Measurements from ENCODE around the gene SLC12A8.
A peak's percentile ranks its signal among the peaks of the same experiment; 100 is the strongest.

SLC12A8 gene

DNA sequence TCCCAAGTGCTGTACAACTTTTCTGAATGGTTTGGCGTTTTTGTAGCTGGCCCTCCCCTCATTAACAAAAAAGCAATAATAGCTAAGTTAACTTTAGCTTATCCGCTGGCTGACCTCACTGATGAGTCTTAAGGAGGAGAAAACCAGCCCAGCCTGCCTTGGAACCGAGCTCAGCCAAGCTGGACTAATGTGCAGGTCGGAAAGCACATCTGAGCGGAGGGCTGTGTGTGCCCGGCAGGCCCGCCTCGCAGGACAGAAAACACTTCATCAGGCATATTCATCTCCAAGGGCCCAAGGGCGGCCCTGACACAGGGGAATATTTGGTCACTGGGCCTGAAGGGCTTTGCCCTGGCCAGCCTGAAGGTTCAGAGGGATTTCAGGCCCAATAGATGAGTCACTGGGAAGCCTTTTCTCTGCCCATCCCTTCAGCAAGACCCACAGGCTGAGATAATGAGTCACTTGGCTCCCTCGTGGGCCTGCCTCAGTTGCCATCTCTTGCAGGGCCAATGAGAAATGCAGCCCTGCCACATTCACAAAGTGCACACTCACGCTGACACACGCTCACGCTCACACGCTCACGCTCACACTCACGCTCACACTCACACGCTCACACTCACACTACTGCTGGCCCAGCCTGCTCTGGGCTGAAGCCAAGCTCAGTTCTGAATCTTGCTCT is 75.1 kb downstream of the SLC12A8 start:
- DNase-seq, result no peak

- DNase-seq, result no peak
These were observed 75.6 kb downstream of the SLC12A8 start for GRCh38 chr3:125136966-125137357.

GRCh38 chr3:125136515-125136914 is 76.0 kb downstream of the SLC12A8 start:
- no peak for DNase-seq

DNA sequence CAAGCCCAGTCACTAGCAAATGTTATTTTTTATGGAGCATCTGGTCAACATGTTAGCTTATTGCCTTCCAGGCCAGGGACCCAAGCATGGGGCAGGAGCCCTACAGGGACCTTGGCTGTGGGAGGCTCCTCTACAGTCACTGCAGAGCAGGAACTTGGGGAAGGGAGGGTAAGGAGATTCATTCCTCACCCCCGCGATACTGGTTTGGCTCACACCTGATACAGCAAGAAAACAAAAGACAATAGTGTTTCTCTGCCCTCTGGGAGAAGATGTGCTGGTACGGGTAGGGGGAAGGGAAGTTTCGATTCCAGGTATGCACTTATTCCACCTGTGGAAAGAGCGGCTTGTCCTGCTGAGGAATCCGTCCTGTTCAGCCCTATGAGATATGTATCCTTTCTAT is 77.6 kb downstream of the SLC12A8 start:
- DNase-seq, result no peak

DNA sequence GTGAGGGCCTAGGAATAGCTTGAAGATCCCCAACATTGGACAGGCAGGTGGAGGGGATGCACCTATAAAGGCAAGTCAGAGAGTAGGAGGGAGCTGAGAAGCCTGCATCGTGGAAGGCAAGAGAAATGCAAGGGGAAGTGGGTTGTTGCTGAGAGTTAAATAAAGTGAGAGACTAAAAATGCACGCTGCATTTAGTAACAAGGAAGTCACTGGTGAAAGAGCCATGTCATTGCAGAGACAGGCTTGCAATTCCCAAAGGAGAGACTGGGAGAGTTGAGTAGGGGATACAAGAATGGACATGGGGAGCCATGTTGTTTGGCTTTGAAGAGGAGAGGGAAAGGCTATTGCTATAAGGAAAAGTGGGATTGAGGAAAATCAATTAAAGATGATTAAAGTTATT is 79.7 kb downstream of the SLC12A8 start:
- no peak for DNase-seq

DNA sequence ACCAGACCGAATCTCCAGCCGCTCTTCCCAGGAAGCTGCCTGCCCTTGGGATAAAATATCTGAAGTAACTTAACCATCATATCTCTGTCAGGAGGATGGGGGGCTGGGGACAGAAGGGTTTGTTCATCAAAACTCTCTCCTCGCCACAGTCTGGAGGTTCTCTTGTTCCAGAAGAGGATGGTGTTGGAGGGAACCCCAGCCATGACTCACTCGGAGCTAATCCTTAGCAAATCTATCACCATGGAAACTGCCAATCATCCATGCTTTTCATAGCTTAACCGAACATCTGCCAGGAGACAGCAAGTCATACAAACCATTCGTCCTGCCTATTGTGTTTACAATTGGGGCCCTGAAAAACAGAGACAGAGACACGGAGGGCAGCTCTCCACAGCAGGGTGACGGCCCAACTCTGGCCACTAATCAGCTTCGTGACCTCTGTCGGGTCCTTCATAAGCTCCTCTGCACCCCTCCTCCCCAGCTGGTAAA is 83.0 kb downstream of the SLC12A8 start:
- DNase-seq, result peak; percentile 87

GRCh38 chr3:125128861-125129501 is 83.6 kb downstream of the SLC12A8 start:
- DNase-seq, result no peak

DNA sequence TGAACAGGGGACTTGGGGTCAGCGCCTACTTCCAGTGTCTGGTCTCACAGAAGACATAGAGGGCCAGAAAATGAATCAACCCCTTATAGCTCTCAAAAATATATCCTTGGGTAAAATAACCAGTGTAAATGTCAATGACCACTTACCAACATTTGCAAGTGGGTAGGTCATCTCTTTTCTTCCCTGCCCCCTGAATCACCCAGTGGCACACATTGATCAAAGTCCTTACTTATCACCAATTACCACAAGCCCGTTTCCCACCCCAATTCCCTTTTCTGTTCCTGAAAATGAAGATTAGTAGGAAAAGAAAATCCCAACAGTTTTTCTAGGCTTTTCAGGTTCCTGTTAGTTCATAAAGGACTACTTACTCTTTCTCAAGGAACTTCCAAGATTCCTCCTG is 86.2 kb downstream of the SLC12A8 start:
- DNase-seq, result no peak

DNA sequence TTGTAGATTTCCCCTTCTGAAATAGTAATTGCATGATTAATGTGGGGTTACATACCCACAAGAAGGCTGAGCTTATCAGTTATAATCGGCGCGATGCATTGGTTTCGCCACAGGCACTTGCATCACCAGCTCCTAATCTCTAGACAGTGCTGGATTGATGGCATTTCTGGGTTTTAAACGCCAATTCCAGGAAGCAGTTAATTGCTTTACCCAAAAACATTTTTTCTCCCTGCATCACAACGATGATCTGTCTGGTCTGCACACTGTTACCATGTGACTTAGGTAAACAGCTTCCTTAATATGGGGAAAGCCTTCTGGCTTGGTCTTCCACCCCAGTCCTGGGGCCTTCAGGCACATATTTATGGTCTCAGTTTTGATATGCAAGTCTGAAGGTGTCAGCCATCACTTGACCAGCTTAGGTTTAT is 86.7 kb downstream of the SLC12A8 start:
- no peak for DNase-seq

DNA sequence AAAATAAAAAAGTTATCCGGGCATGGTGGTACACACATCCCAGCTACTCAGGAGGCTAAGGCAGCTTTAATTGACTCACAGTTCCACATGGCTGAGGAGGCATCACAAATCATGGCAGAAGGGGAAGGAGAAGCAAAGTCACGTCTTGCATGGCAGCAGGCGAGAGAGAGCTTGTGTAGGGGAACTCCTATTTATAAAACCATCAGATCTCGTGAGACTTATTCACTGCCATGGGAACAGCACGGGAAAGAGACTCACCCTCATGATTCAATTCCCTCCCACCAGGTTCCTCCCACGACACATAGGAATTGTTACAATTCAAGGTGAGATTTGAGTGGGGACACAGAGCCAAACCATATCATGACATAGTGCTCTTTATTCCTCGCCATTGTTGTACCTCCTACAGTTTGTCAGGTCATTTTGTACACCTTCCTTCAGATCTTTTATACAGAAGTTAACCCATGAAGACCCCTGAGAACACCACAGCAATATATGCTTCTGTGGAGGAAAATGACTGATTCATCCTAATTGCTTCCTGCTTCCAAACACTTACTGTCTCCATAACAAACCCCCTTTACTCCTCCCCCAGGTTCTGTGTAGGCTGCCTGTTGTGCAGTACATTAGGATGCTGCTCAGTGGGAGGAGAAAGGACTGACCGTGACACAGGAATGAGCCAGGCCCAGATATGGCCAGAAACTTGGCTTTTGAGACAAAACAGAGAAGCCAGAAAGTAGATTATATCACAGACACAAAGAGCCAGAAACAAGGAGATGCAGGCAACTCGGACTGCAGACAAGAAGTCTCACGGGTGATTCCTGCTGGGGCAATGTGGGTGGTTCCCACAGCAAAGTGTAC is 88.9 kb downstream of the SLC12A8 start:
- no peak for DNase-seq

DNA sequence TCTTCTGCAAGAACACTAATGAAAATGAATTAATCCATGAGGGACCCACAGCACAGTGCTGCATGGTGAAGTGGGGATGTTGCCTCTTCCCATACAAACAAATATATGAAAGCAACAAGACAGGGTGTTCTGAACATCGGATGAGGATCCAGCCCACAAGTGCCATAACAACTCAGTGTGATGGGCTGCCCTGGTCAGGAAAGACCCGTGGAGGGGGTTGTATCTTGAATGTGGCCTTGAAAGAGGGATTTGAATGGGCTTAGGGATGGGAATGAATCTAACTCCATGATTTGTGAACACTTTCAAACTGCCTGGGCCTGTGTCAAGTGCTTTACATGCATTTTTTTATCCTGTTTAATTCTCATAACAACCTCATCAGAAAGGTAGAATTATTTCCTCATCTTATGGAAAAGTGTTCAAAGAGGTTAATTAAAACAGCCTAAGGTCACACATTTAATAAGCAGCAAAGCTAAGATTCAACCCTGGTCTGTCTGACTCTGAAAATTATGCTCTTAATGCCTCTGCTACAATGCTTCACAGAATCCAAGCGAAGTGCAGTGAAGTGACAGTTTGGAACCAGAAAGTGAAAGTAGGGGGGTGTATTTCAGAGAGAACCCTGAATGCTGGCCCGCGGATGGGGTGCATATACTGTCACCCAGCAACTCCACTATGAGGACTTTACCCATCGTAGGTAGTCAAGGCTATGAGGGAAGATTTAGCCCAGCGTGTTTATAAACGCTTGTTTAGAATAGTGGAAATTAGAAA is 91.1 kb downstream of the SLC12A8 start:
- no peak for DNase-seq

DNA sequence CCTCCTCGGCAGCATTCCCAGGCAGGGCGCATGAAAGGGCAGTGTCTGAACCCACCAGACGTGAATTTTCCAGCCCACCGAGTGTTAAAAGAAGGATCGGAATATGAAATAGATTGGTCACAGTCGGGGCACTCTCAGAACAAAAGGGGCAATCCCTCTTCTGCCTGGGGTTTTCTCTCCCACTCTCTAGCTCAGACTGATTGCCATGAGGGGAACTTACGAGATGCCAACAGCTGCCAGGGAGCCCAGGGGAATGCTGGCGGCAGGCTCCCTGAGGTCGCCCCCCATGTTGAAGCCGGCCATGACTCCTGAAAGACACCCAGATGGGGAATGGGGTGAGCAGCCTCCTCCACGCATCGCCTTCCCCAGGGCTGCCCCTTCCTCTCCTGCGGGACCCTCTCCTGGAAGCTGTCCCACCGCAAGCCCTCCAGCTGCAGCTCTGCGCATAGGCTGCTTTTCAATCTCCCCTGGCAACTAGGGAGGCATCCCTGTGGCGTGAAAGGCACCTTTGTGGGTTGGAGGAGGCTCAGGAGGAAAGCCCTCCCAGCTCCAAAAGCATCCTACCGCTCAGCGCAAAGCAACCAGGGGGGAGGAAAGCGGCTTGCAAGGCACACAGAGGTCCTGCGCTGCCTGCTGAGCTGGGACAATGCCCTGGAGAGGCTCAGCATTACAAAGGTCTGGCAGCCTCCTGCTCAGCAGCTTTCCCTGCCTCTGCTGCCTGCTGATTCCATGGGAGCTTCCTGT is 92.0 kb downstream of the SLC12A8 start:
- DNase-seq, result no peak

DNA sequence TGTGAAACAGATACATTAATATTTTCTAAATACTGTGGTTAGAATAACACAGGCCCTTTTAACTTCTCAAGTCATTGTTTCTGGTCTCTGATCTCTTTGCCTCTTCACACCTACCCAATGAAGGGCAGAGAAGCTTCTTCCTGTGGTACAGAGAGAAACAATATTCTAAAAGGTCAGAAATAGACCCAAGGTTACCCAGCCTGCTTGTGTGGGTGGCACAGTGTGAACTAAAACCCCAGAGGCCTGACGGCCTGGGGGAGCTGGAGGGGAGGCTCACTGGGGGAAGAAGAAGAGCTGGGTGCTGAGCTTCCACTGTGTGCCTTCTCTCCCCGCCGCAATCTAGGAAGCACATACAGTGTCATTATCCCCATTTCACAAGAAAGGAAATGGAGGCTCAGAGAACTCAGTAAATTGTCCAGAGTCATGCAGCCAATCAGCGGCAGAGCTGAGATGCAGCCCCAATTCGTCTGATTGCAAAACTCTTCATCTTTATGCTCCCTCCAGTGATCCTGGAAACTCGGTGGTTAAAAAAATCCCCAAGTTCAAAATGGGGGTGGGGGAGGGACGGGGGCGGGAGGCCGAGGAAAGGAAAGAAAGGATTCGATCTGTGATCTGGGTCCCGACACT is 92.7 kb downstream of the SLC12A8 start:
- no peak for DNase-seq

DNA sequence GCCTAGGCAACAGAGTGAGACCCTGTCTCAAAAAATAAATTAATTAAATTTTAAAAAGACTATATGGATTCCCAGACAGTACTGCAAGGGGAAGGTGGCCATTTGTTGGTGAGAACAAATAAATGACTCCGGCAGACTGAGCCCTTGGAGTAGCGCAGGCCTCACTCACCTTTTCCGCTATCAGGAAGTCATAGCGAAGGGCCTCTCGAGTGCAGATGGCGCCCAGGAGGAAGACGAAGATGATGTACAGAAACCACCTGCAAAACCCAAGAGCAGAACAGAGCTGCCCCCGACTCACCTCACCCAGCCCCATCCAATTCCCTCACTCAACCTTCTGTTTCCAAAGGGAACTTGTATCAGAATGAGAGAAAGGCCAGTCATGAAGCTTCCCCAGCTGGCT is 93.9 kb downstream of the SLC12A8 start:
- DNase-seq, result no peak

- DNase-seq, result no peak
These were observed 94.8 kb downstream of the SLC12A8 start for GRCh38 chr3:125117631-125118191.

- no peak for DNase-seq
These were observed 96.1 kb downstream of the SLC12A8 start for GRCh38 chr3:125116311-125117080.

- DNase-seq, result no peak
These were observed 96.9 kb downstream of the SLC12A8 start for GRCh38 chr3:125115640-125116039.

GRCh38 chr3:125112981-125113380 is 99.6 kb downstream of the SLC12A8 start:
- no peak for DNase-seq

GRCh38 chr3:125110876-125111480 is 101.6 kb downstream of the SLC12A8 start:
- DNase-seq, result no peak
